Small intestine (tissue), 7 donors: ENCODE data around the gene ZSCAN12. TPM values are rescaled to one million over a fixed set of nuclear protein-coding genes. Genes with fewer than 3 reads are reported as not detected.

Experiments
- DNase-seq, 2 donors: peaks; one replicate each; pipeline versions ENCODE4 v3.0.0 to v3.0.0-alpha.2; 2013
- FAIRE-seq: peaks from 2 replicates; lab custom pipeline; 2012; peaks lifted over from hg19 to GRCh38; lab: Jason Lieb, UNC
- H3K27ac ChIP-seq, 3 donors: one replicate each; pipeline ENCODE4 v1.5.1; 2013; ENCODE audit warnings: low read length in 2 of 3, mild to moderate bottlenecking in 2 of 3, control low read depth in 1 of 3, inconsistent platforms in 1 of 3, low read depth in 1 of 3, moderate library complexity in 1 of 3
- H3K27me3 ChIP-seq, 3 donors: one replicate each; pipeline ENCODE4 v1.6.1; 2013; ENCODE audit warnings: low read length in 3 of 3, inconsistent platforms in 1 of 3; ENCODE audit not compliant: control insufficient read depth in 3 of 3, insufficient read depth in 3 of 3
- H3K36me3 ChIP-seq, 3 donors: one replicate each; pipeline ENCODE4 v1.6.1; 2013; ENCODE audit warnings: low read length in 3 of 3, inconsistent platforms in 1 of 3, low read depth in 1 of 3, mild to moderate bottlenecking in 1 of 3, moderate library complexity in 1 of 3; ENCODE audit not compliant: control insufficient read depth in 3 of 3, insufficient read depth in 2 of 3
- H3K4me1 ChIP-seq, 3 donors: one replicate each; pipeline ENCODE4 v1.6.1; 2013; ENCODE audit warnings: low read length in 2 of 3, inconsistent platforms in 1 of 3, low read depth in 1 of 3, mild to moderate bottlenecking in 1 of 3, moderate library complexity in 1 of 3; ENCODE audit not compliant: control insufficient read depth in 3 of 3, insufficient read depth in 2 of 3
- H3K4me3 ChIP-seq, 3 donors: one replicate each; pipeline ENCODE4 v1.5.1; 2013; ENCODE audit warnings: low read length in 3 of 3, control low read depth in 1 of 3, inconsistent platforms in 1 of 3, low read depth in 1 of 3, mild to moderate bottlenecking in 1 of 3, moderate library complexity in 1 of 3
- H3K9me3 ChIP-seq, 2 donors: one replicate each; pipeline ENCODE4 v1.6.1; 2013; ENCODE audit warnings: low read depth in 1 of 2, low read length in 1 of 2; ENCODE audit not compliant: control insufficient read depth in 2 of 2, insufficient read depth in 1 of 2
- WGBS, 3 donors: extraction: QIAGEN DNeasy Blood & Tissue Kit; methylation state at CpG; one replicate each; pipeline ENCODE4 v1.1.7; 2013; 5-methylcytosine and 5-hydroxymethylcytosine counted together
- polyA plus RNA-seq, 4 donors: library from polyadenylated mRNA; stranded (reverse) in 3 of 4; unstranded in 1 of 4; fragments of 200-250 nt in 3 of 4; fragments of 120-200 nt in 1 of 4; gene quantifications; one replicate each; pipeline versions ENCODE4 v1.2.1 to v1.2.3, GENCODE V29; 2013
- donor health status: healthy with polysubstance abuse.
- donor health status: control.
- donor health status: control.
- donor health status: Bipolar disorder and iron deficiency.
- donor health status: healthy.

The ZSCAN12 gene
- polyA plus RNA-seq, 4 donors = 1.6 to 8.4 (median 2.0) TPM

- Histone ChIP-seq H3K4me3 (peak overlapping the region; percentile 44 to 79 (median 60)), H3K27me3 (no peaks in the 10 kb centered on the region), H3K9me3 (no peaks in the 10 kb centered on the region), H3K4me1 (peaks cover 2 to 6% (median 2%) of the 10 kb centered on the region in 3 donors), H3K27ac (peak overlapping the region; percentile 75 to 85 (median 81)), H3K36me3 (peaks cover 0 to 9% (median 0%) of the 10 kb centered on the region in 3 donors)
- peak; percentile 89 to 95 for DNase-seq
- FAIRE-seq = no peak
- 3 to 5% (median 4%) methylated on average over 19 of the region's 19 CpGs for WGBS, 3 donors
Measured at GRCh38 chr6:28355743-28356665, 43.5 kb downstream of the ZSCAN12 start.

- 70 to 84% (median 76%) methylated on average over 10 of the region's 10 CpGs for WGBS, 3 donors
- peaks cover 2 to 10% (median 6%) of the 10 kb centered on the region in 3 donors for H3K4me1 ChIP-seq
- H3K4me3 ChIP-seq = peak overlapping the region in 1 of 3 donors; percentile 60
- DNase-seq = peak; percentile 2 to 15
- H3K27ac ChIP-seq = peak overlapping the region in 2 of 3 donors; percentile 75 to 81
- FAIRE-seq = no peak
- no peaks in the 10 kb centered on the region for H3K9me3 ChIP-seq
- H3K36me3 ChIP-seq = peaks cover 0 to 7% (median 0%) of the 10 kb centered on the region in 3 donors
- no peaks in the 10 kb centered on the region for H3K27me3 ChIP-seq
Measured at GRCh38 chr6:28354688-28355554, 44.6 kb downstream of the ZSCAN12 start.

- H3K27ac ChIP-seq = peak overlapping the region in 1 of 3 donors; percentile 4
- H3K9me3 ChIP-seq = no peaks in the 10 kb centered on the region
- peaks cover 0 to 4% (median 0%) of the 10 kb centered on the region in 3 donors for H3K36me3 ChIP-seq
- FAIRE-seq = no peak
- peak in 1 of 2 donors; percentile 25 for DNase-seq
- H3K4me1 ChIP-seq = peaks cover 2 to 10% (median 6%) of the 10 kb centered on the region in 3 donors
- 61 to 82% (median 77%) methylated on average over 11 of the region's 11 CpGs for WGBS, 3 donors
- no peaks in the 10 kb centered on the region for H3K27me3 ChIP-seq
- H3K4me3 ChIP-seq = no peak overlapping the region
Measured at GRCh38 chr6:28353981-28354676, 45.4 kb downstream of the ZSCAN12 start.

- Histone ChIP-seq H3K4me1 (peaks cover 2 to 10% (median 6%) of the 10 kb centered on the region in 3 donors), H3K36me3 (peaks cover 0 to 4% (median 0%) of the 10 kb centered on the region in 3 donors), H3K9me3 (no peaks in the 10 kb centered on the region), H3K27me3 (no peaks in the 10 kb centered on the region), H3K27ac (no peak overlapping the region), H3K4me3 (no peak overlapping the region)
- DNase-seq (no peak), FAIRE-seq (no peak)
- 91 to 95% (median 93%) methylated on average over 3 of the region's 3 CpGs for WGBS, 3 donors
Measured at GRCh38 chr6:28353356-28353755, 46.2 kb downstream of the ZSCAN12 start.

- no peak overlapping the region for H3K27ac ChIP-seq
- no peak overlapping the region for H3K4me3 ChIP-seq
- peaks cover 0 to 6% (median 0%) of the 10 kb centered on the region in 3 donors for H3K27me3 ChIP-seq
- DNase-seq = no peak
- no peak for FAIRE-seq
- WGBS, 3 donors = 66 to 75% (median 71%) methylated on average over 2 of the region's 2 CpGs
- peaks cover 0 to 4% (median 0%) of the 10 kb centered on the region in 3 donors for H3K36me3 ChIP-seq
- no peaks in the 10 kb centered on the region for H3K9me3 ChIP-seq
- H3K4me1 ChIP-seq = peaks cover 2 to 10% (median 6%) of the 10 kb centered on the region in 3 donors
Measured at GRCh38 chr6:28351493-28351925, 48.0 kb downstream of the ZSCAN12 start.

GRCh38 chr6:28351087-28351486 is 48.5 kb downstream of the ZSCAN12 start:
- no peak overlapping the region for H3K4me3 ChIP-seq
- 55 to 68% (median 56%) methylated on average over 2 of the region's 2 CpGs for WGBS, 3 donors
- no peak overlapping the region for H3K27ac ChIP-seq
- H3K27me3 ChIP-seq = peaks cover 0 to 6% (median 0%) of the 10 kb centered on the region in 3 donors
- peaks cover 2 to 10% (median 6%) of the 10 kb centered on the region in 3 donors for H3K4me1 ChIP-seq
- peaks cover 0 to 4% (median 0%) of the 10 kb centered on the region in 3 donors for H3K36me3 ChIP-seq
- DNase-seq = peak in 1 of 2 donors; percentile 46
- FAIRE-seq = no peak
- H3K9me3 ChIP-seq = no peaks in the 10 kb centered on the region

GRCh38 chr6:28349892-28350737 is 49.4 kb downstream of the ZSCAN12 start, which contains the start of gene ZKSCAN3:
ZKSCAN3 (plus strand) TSS chr6:28349947; CDS start chr6:28359587, 9,640 bp downstream.
- no peaks in the 10 kb centered on the region for H3K9me3 ChIP-seq
- 0 to 1% (median 0%) methylated on average over 29 to 30 of the region's 30 CpGs for WGBS, 3 donors
- H3K4me3 ChIP-seq = peak within 1 kb of the TSS; percentile 69 to 91 (median 74)
- no peak for FAIRE-seq
- DNase-seq = peak; percentile 86 to 92
- peaks cover 0 to 13% (median 0%) of the 10 kb centered on the region in 3 donors for H3K27me3 ChIP-seq
- peak within 1 kb of the TSS; percentile 65 to 91 (median 71) for H3K27ac ChIP-seq
- H3K36me3 ChIP-seq = peaks cover 0 to 4% (median 0%) of the 10 kb centered on the region in 3 donors
- peaks cover 0 to 7% (median 6%) of the 10 kb centered on the region in 3 donors for H3K4me1 ChIP-seq
